GM12878 (cell line): ENCODE measurements around the gene PPT1. TPM values are rescaled to one million over a fixed set of nuclear protein-coding genes. Genes with fewer than 3 reads are reported as not detected.

ENCODE experiments used
- ATAC-seq: fragments of 200-7000 bp; cut with Tn5 transposase; 3 replicates; pipeline ENCODE4 v1.9.1; 2020; ENCODE audit warnings: mild to moderate bottlenecking, moderate library complexity
- BruUV-seq: library from RNA; stranded (reverse); fragments of 400-500 nt; replicated peaks from 2 replicates; lab custom pipeline; 2021; lab: Mats Ljungman, UMichigan
- CTCF ChIA-PET: fragments of 300-600 bp; sonication (Branson Sonifier 250); formaldehyde crosslinking; extraction: SDS; loops from one replicate; lab custom pipeline; 2021; ENCODE audit warnings: inconsistent platforms; lab: Yijun Ruan, JAX
- POLR2A ChIA-PET: fragments of 350-600 bp; formaldehyde crosslinking; extraction: SDS; loops from one replicate; lab custom pipeline; 2021; ENCODE audit warnings: inconsistent platforms; lab: Charles Lee
- RAD21 ChIA-PET: fragments of 300-600 bp; sonication (Branson Sonifier 250); formaldehyde crosslinking; loops from one replicate; lab custom pipeline; 2023; ENCODE audit warnings: antibody characterized with exemption; ENCODE audit not compliant: unreplicated experiment; lab: Charles Lee
- SMC1A ChIA-PET: fragments of 300-600 bp; sonication (Branson Sonifier 250); formaldehyde crosslinking; loops from one replicate; lab custom pipeline; 2023; ENCODE audit not compliant: unreplicated experiment, uncharacterized antibody; lab: Charles Lee
- DNase-seq: peaks from one replicate; pipeline ENCODE4 v3.0.0-alpha.2; 2011; ENCODE audit warnings: low read depth, low spot score
- FAIRE-seq: peaks from 3 replicates; lab custom pipeline; 2011; peaks lifted over from hg19 to GRCh38; lab: Jason Lieb, UNC
- H2AFZ ChIP-seq: 2 replicates; pipeline ENCODE4 v1.6.0; 2011; ENCODE audit warnings: low read depth, low read length, control low read depth; ENCODE audit not compliant: control insufficient read depth
- H3K27ac ChIP-seq: 2 replicates; pipeline ENCODE4 v1.5.1; 2011; ENCODE audit warnings: control low read depth; ENCODE audit not compliant: control insufficient read depth, insufficient read depth
- H3K27me3 ChIP-seq, 2 experiments: replicated peaks in 1 of 2; 2 replicates each; pipeline versions ENCODE4 v1.6.0 to v1.6.1; 2011; ENCODE audit warnings: low read length in 1 of 2; ENCODE audit not compliant: control insufficient read depth in 2 of 2, insufficient read depth in 2 of 2
- H3K36me3 ChIP-seq, 2 experiments: 2 replicates each; pipeline ENCODE4 v1.5.1; 2011; ENCODE audit warnings: low read length in 1 of 2; ENCODE audit not compliant: control insufficient read depth in 2 of 2, insufficient read depth in 2 of 2
- H3K4me1 ChIP-seq: 2 replicates; pipeline ENCODE4 v1.6.1; 2011; ENCODE audit warnings: mild to moderate bottlenecking, low read length, moderate library complexity, mixed read lengths; ENCODE audit not compliant: control insufficient read depth, insufficient read depth
- H3K4me2 ChIP-seq: 2 replicates; pipeline ENCODE4 v1.6.0; 2011; ENCODE audit warnings: control low read depth; ENCODE audit not compliant: control insufficient read depth, insufficient read depth
- H3K4me3 ChIP-seq: fragments of 200-600 bp; sonication (generic); 2 replicates; pipeline ENCODE4 v1.5.1; 2016
- H3K79me2 ChIP-seq: 2 replicates; pipeline ENCODE4 v1.6.0; 2011; ENCODE audit warnings: low read length; ENCODE audit not compliant: control insufficient read depth, insufficient read depth
- H3K9ac ChIP-seq: 2 replicates; pipeline ENCODE4 v1.8.0; 2011; ENCODE audit warnings: low read length, control low read depth, mixed read lengths; ENCODE audit not compliant: control insufficient read depth, insufficient read depth
- H3K9me3 ChIP-seq: replicated peaks from 3 replicates; pipeline ENCODE4 v1.5.1; 2011; ENCODE audit warnings: mild to moderate bottlenecking, low read length; ENCODE audit not compliant: control insufficient read depth, insufficient read depth
- H4K20me1 ChIP-seq: 2 replicates; pipeline ENCODE4 v1.6.0; 2011; ENCODE audit not compliant: control insufficient read depth, insufficient read depth
- ASH2L ChIP-seq: fragments of 300-600, 200-600 bp; sonication (generic); IDR thresholded peaks from 2 replicates; pipeline ENCODE4 v1.6.1; 2017; ENCODE audit warnings: low read depth, mild to moderate bottlenecking, borderline replicate concordance
- CREB1 ChIP-seq: IDR thresholded peaks from 2 replicates; pipeline ENCODE4 v1.6.1; 2012; ENCODE audit warnings: low read depth, mild to moderate bottlenecking, inconsistent platforms
- GATAD2B ChIP-seq: fragments of 450-650 bp; conservative IDR thresholded peaks from 2 replicates; pipeline ENCODE4 v1.6.1; 2017; ENCODE audit warnings: low read depth, mild to moderate bottlenecking, moderate library complexity
- LARP7 ChIP-seq: fragments of 450-650 bp; IDR thresholded peaks from 2 replicates; pipeline ENCODE4 v1.6.1; 2017; ENCODE audit warnings: mild to moderate bottlenecking
- MXI1 ChIP-seq: fragments of 150-350 bp; IDR thresholded peaks from 2 replicates; pipeline ENCODE4 v1.6.1; 2011; ENCODE audit warnings: low read depth, mild to moderate bottlenecking, inconsistent platforms, low read length, improper control_type of control experiment
- PAX8 ChIP-seq: fragments of 450-650 bp; IDR thresholded peaks from 2 replicates; pipeline ENCODE4 v1.6.1; 2017; ENCODE audit warnings: mild to moderate bottlenecking, moderate library complexity
- RB1 ChIP-seq: fragments of 450-650 bp; formaldehyde crosslinking; IDR thresholded peaks from 2 replicates; pipeline ENCODE4 v1.6.1; 2017; ENCODE audit warnings: mild to moderate bottlenecking, borderline replicate concordance
- RUNX3 ChIP-seq: IDR thresholded peaks from 2 replicates; pipeline ENCODE4 v1.6.1; 2012; ENCODE audit warnings: low read length, inconsistent platforms
- TAF1 ChIP-seq: IDR thresholded peaks from 2 replicates; pipeline ENCODE4 v1.6.1; 2011; ENCODE audit warnings: mild to moderate bottlenecking, low read depth, low read length, borderline replicate concordance
- TCF3 ChIP-seq: IDR thresholded peaks from 2 replicates; pipeline ENCODE4 v1.6.1; 2012; ENCODE audit warnings: low read depth, mild to moderate bottlenecking, low read length, borderline replicate concordance; ENCODE audit not compliant: insufficient read depth
- TCF7 ChIP-seq: IDR thresholded peaks from 2 replicates; pipeline ENCODE4 v1.6.1; 2014; ENCODE audit warnings: antibody characterized with exemption, borderline replicate concordance
- ZBTB40 ChIP-seq: fragments of 450-650 bp; IDR thresholded peaks from 2 replicates; pipeline ENCODE4 v1.6.1; 2016; ENCODE audit warnings: mild to moderate bottlenecking, moderate library complexity, borderline replicate concordance
- ZNF207 ChIP-seq: fragments of 450-650 bp; IDR thresholded peaks from 2 replicates; pipeline ENCODE4 v1.6.1; 2014; ENCODE audit warnings: antibody characterized with exemption, mild to moderate bottlenecking, borderline replicate concordance
- WGBS: methylation state at CpG from one replicate; pipeline ENCODE4 v1.1.6; 2016; ENCODE audit warnings: low lambda C conversion rate; ENCODE audit not compliant: insufficient replicate concordance, insufficient coverage; ENCODE audit errors: missing lambda C conversion rate; 5-methylcytosine and 5-hydroxymethylcytosine counted together
- in situ Hi-C: fragments of 300-500 bp; cut with MboI; formaldehyde crosslinking; loops from 9 replicates; pipeline ENCODE4 v1.14.3; 2018; ENCODE audit warnings: mixed read lengths
- intact Hi-C: fragments of 100-400 bp; cut with micrococcal nuclease; formaldehyde crosslinking; loops from one replicate; pipeline ENCODE4 v1.14.2; 2022; ENCODE audit not compliant: unreplicated experiment
- polyA plus RNA-seq, 11 experiments: library from polyadenylated mRNA; depleted of rRNA in 4 of 11; unstranded in 6 of 11; stranded (reverse) in 5 of 11; fragments of >200 nt; fragmentation: Nextera tagmentation in 4 of 11; fragmentation: Illumina TruSeq in 1 of 11; extraction: Ambion mirVana in 4 of 11; extraction: Trizol in 1 of 11; gene quantifications; 1 replicate in 1 of 11; 2 replicates in 10 of 11; pipeline versions ENCODE4 v1.2.1 to v1.2.3, GENCODE V29; 2011 to 2016; ENCODE audit warnings: inconsistent platforms in 2 of 11, missing spikeins in 2 of 11, low read depth in 1 of 11
- total RNA-seq, 4 experiments: library from RNA; depleted of rRNA in 3 of 4; stranded (reverse); fragments of >200 nt in 3 of 4; fragmentation: Illumina TruSeq in 1 of 4; extraction: Trizol in 1 of 4; gene quantifications; 2 replicates each; pipeline versions ENCODE4 v1.2.1 to v1.2.3, GENCODE V29; 2013 to 2021
- TF ChIP-seq, protein P1 (sequence below): IDR thresholded peaks from 2 replicates; pipeline ENCODE4 v1.6.1; 2012; ENCODE audit warnings: low read depth, low read length, improper control_type of control experiment
- TF ChIP-seq, protein P2 (sequence below): fragments of 450-650 bp; IDR thresholded peaks from 2 replicates; pipeline ENCODE4 v1.6.1; 2017; ENCODE audit warnings: mild to moderate bottlenecking

PPT1 gene
- total and polyA plus RNA-seq, 10 of the 15 experiments (the other 5 are each of a cell fraction or from before 2014, with no cell fraction given) = 50.4 to 147 (median 103) TPM

DNA sequence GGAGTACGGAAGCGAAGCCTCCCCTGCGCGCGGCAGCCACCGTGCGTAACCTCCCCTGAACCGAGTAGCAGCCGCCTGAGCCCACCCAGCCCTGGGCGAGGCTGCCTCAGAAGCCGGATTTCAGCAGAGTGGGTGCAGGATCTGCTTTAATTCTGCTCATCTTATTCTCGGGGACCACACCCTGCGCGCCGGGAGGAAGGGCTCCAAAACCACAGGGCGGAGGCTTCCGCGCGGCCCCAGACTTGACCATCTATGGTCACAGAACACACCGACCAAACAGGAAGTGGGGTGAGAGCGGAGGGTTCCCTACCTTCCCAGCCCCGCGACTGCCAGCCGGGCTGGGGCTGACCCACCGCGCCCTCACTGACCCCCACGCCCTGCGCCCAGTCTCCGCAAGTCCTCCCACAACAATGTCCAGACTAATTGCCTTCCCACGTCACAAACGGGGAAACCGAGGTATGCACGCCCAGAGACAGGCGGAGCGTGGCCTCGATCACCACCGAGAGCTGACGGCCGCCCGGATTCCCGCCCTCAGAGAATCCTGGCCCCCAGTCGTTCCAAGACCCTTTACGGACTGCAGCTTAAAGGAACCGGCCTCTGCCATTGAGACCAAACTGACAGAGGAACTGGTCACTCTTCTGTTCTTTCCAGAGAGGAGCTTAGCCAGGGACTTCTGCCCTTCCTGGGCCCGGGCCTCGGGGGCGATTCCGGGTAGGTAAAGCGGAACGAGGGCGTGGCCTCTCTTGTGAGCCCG lies 57.1 kb downstream of the PPT1 start:
- POLR2A ChIA-PET = interaction anchor here (0.5 to 4.1 kb wide), 16 partner anchors 10 to 410 kb away, joined by 3 to 25 read pairs (median 4); partner anchors contain the start of gene ZFP69B
- BruUV-seq = no TSS peak
- FAIRE-seq (no peak), ATAC-seq (peak; percentile 85), DNase-seq (peak; percentile 81)
- no peaks in the 10 kb centered on the region for H3K27me3 ChIP-seq
- RAD21 ChIA-PET = interaction anchor here (0.6 to 2.5 kb wide), 16 partner anchors 10 to 298 kb away, joined by 3 to 20 read pairs (median 4); no protein-coding TSS in a partner anchor
- H2AFZ ChIP-seq = peak overlapping the region; percentile 49
- CTCF ChIA-PET = interaction anchor here (0.7 to 4.6 kb wide), 15 partner anchors 10 to 275 kb away, joined by 3 to 31 read pairs (median 5); no protein-coding TSS in a partner anchor
- H3K36me3 ChIP-seq = peaks cover 0 to 14% of the 10 kb centered on the region in 2 experiments; a peak in 1 of 4 replicates
- intact Hi-C loops (no loop called here), in situ Hi-C loops (loop anchor here (5.0 kb wide), 1 partner anchor 118 kb away; no protein-coding TSS in a partner anchor)
- under 1% methylated on average over 51 of the region's 52 CpGs for WGBS
- H3K4me3 ChIP-seq = peak overlapping the region; percentile 92
- H4K20me1 ChIP-seq = peaks cover 3% of the 10 kb centered on the region; the same call in 1 of the 2 replicates
- H3K9me3 ChIP-seq = no peaks in the 10 kb centered on the region
- peak overlapping the region; percentile 79 for H3K4me2 ChIP-seq
- peak overlapping the region; percentile 100 for H3K27ac ChIP-seq
- H3K9ac ChIP-seq = peak overlapping the region; percentile 100
- peaks cover 47% of the 10 kb centered on the region for H3K79me2 ChIP-seq
- H3K4me1 ChIP-seq = peaks cover 11% of the 10 kb centered on the region
- SMC1A ChIA-PET = interaction anchor here (0.6 to 4.7 kb wide), 25 partner anchors 8 to 299 kb away, joined by 3 to 25 read pairs (median 4); no protein-coding TSS in a partner anchor
- TF ChIP-seq, protein P1, sequence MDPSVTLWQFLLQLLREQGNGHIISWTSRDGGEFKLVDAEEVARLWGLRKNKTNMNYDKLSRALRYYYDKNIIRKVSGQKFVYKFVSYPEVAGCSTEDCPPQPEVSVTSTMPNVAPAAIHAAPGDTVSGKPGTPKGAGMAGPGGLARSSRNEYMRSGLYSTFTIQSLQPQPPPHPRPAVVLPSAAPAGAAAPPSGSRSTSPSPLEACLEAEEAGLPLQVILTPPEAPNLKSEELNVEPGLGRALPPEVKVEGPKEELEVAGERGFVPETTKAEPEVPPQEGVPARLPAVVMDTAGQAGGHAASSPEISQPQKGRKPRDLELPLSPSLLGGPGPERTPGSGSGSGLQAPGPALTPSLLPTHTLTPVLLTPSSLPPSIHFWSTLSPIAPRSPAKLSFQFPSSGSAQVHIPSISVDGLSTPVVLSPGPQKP = peak; percentile 99
- TF ChIP-seq RB1 = peak; percentile 97; the same call in 1 of the 2 replicates
- no peak for TF ChIP-seq ASH2L
- peak; percentile 25; the same call in 1 of the 2 replicates for TF ChIP-seq TCF3
- TF ChIP-seq ZBTB40 = peak; percentile 3; the same call in 1 of the 2 replicates
- TF ChIP-seq MXI1 = peak; percentile 71; the same call in 1 of the 2 replicates
- no peak for TF ChIP-seq TCF7
- TF ChIP-seq TAF1 = peak; percentile 81
- TF ChIP-seq ZNF207 = peak; percentile 72; the same call in 1 of the 2 replicates
- TF ChIP-seq LARP7 = peak; percentile 81
- TF ChIP-seq, protein P2, sequence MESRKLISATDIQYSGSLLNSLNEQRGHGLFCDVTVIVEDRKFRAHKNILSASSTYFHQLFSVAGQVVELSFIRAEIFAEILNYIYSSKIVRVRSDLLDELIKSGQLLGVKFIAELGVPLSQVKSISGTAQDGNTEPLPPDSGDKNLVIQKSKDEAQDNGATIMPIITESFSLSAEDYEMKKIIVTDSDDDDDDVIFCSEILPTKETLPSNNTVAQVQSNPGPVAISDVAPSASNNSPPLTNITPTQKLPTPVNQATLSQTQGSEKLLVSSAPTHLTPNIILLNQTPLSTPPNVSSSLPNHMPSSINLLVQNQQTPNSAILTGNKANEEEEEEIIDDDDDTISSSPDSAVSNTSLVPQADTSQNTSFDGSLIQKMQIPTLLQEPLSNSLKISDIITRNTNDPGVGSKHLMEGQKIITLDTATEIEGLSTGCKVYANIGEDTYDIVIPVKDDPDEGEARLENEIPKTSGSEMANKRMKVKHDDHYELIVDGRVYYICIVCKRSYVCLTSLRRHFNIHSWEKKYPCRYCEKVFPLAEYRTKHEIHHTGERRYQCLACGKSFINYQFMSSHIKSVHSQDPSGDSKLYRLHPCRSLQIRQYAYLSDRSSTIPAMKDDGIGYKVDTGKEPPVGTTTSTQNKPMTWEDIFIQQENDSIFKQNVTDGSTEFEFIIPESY = peak; percentile 85
- TF ChIP-seq RUNX3 = peak; percentile 94
- TF ChIP-seq GATAD2B = peak; percentile 84
- TF ChIP-seq CREB1 = peak; percentile 26
- TF ChIP-seq PAX8 = no peak
